ENCODE measurements around the gene AQP5. TPM values are rescaled to one million over a fixed set of nuclear protein-coding genes. Genes with fewer than 3 reads are reported as not detected.

Gene AQP5
- total and polyA plus RNA-seq, 12 donors, result 0.16 to 2.6 (median 0.52) TPM; not detected in 4

- intact Hi-C loops (cut with DNase I), result no loop called here
- DNase-seq, result no peak
- Histone ChIP-seq H3K27me3 (peaks cover 0 to 14% (median 0%) of the 10 kb centered on the region in 7 donors), H3K36me3 (no peaks in the 10 kb centered on the region), H3K4me3 (no peak overlapping the region), H3K27ac (no peak overlapping the region), H3K9me3 (no peaks in the 10 kb centered on the region), H3K4me1 (peaks cover 0 to 36% (median 14%) of the 10 kb centered on the region in 9 donors)
- TF ChIP-seq CTCF (IDR thresholded peaks at IDR 0.05), result no peak
- ATAC-seq, result no peak
- WGBS, 2 donors, result 87% methylated on average over 3 of the region's 3 CpGs
These were observed 18.1 kb downstream of the AQP5 start for GRCh38 chr12:49979791-49980190.

DNA sequence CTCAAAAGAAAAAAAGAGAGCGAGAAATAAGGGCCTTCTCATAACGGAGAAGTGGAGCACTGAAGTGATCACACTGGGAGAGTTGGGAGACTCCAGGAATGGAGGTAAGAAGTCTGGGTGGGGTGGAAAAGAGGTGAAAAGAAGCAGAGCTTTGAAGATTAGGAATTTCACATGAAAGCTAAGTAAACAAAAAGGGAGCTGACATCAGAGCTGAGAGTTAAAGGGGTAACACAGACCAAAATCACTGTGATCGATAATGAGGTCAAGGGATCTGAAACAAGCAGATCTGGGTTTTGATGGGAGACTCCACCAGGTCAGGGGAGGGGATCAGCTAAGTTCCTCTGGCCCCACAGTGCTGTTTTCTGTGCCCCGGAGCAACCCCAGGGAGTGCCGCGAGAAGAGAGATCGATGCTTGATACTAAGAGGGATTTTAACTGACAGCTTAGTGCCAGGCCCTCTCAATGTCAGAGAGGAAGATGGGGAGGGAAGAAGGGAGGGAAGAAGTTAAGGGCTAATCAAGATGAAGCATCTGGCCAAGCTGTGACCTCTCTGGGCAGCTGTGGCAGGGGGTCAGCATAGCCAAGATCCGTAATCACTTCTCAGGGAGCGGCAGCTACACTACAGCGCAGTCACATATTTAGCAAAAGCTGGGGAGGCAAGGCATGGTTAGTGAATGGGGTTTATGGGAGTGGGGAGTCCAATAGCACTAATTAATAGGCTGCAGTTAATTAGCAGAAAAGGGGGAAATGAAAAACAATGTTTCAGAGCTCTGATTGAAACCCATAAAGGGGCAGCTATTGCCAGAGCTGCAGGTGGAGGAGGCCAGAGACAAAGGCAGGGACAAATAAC lies 19.1 kb downstream of the AQP5 start:
- WGBS, 2 donors, result 96 to 97% methylated on average over 10 of the region's 10 CpGs
- DNase-seq (no peak), ATAC-seq (no peak)
- Histone ChIP-seq H3K27ac (no peak overlapping the region), H3K4me1 (peaks cover 0 to 31% (median 11%) of the 10 kb centered on the region in 9 donors), H3K9me3 (no peaks in the 10 kb centered on the region), H3K27me3 (peaks cover 0 to 5% (median 0%) of the 10 kb centered on the region in 7 donors), H3K36me3 (no peaks in the 10 kb centered on the region), H3K4me3 (no peak overlapping the region)
- intact Hi-C loops (cut with DNase I), result no loop called here
- no peak for TF ChIP-seq CTCF (IDR thresholded peaks at IDR 0.05)

DNA sequence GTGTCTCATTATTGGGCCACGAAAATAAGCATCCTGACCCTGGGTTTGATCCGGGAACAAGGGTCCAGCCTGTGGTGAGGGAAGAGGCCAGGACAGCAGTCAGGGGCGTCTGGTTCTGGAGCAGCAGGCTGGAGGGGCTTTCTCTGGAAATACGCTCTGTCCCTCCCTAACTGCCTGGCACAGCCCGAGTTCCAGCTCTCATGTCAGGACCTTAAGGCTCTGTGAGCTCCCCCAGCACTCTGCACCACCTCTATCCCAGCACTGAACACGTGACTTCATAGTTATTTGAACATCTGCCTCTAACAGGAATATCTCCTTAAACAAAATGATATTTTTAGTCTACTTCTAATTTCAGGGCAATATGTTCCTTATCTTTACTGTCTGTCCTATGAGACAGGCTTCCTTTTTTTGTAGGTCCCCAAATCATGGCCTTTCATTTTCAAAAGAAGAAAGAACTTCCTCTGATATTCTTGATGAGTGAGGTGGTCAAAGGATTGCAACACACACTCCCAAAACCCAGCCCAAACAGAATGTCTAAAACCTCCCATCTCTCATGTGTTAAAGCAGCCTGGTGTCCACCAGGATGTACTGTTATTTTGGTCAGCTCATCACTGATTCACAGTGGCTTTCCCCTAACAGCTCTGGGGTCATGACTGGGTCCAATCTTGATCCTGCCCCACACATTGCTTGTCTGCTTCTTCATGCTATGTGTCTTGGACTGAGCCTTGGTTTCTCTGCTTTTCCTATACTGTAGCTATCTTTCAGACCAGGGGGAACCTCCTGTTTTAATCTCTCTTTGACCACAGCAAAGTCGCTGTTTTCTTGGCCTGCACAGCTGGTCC lies 20.8 kb downstream of the AQP5 start:
- no peak for TF ChIP-seq CTCF (IDR thresholded peaks at IDR 0.05)
- DNase-seq (no peak), ATAC-seq (peak in 1 of 8 donors; percentile 16)
- Histone ChIP-seq H3K9me3 (no peaks in the 10 kb centered on the region), H3K27ac (peak overlapping the region in 1 of 10 donors; percentile 63), H3K4me1 (peaks cover 0 to 45% (median 11%) of the 10 kb centered on the region in 9 donors), H3K4me3 (no peak overlapping the region), H3K36me3 (no peaks in the 10 kb centered on the region), H3K27me3 (peaks cover 0 to 3% (median 0%) of the 10 kb centered on the region in 7 donors)
- intact Hi-C loops (cut with DNase I), result no loop called here
- WGBS, 2 donors, result 84 to 89% methylated on average over 7 of the region's 7 CpGs

DNA sequence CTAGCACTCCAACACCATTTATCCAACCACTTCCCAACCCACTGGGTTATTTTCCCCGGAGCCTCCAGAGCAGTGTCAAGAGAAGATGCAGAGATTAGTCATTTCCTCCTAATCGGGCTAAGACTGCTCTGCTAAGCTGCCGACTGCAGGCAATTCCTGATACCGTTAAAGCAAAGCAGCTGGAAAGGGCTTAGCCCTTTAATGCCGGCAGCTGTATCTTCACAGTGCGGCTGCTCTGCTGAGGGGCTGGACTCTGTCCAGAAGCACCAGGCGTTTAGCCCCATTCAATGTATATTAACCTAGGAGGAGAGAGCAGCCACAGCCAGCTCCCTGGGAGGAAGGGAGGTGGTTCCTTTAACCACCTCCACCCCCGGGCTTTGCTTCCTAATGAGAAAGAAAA lies 22.2 kb downstream of the AQP5 start:
- ATAC-seq (peak; percentile 60 to 83 (median 74)), DNase-seq (no peak)
- Histone ChIP-seq H3K4me3 (no peak overlapping the region), H3K36me3 (peaks cover 0 to 12% (median 0%) of the 10 kb centered on the region in 9 donors), H3K27ac (peak overlapping the region in 4 of 10 donors; percentile 13 to 75 (median 32)), H3K9me3 (no peaks in the 10 kb centered on the region), H3K27me3 (peaks cover 0 to 3% (median 0%) of the 10 kb centered on the region in 7 donors), H3K4me1 (peaks cover 0 to 53% (median 11%) of the 10 kb centered on the region in 9 donors)
- intact Hi-C loops (cut with DNase I), result no loop called here
- 4 to 5% methylated on average over 8 of the region's 8 CpGs for WGBS, 2 donors
- TF ChIP-seq CTCF (IDR thresholded peaks at IDR 0.05), result peak in 1 of 9 donors; percentile 19

Measured in heart right ventricle (tissue), 16 donors.